GM20431 (cell line): ENCODE data around the gene SDR42E2.

Source experiments
- in situ Hi-C: fragments of 300-500 bp; cut with MseI, MboI; formaldehyde crosslinking; loops from one replicate; pipeline ENCODE4 v1.15.0; 2020; ENCODE audit warnings: low sequenced_read_pairs; ENCODE audit not compliant: unreplicated experiment

Gene SDR42E2

GRCh38 chr16:22233037-22233372 is 70.7 kb downstream of the SDR42E2 start:
- in situ Hi-C loops: no loop called here

GRCh38 chr16:22235839-22236745 is 73.8 kb downstream of the SDR42E2 start:
- in situ Hi-C loops: no loop called here

- in situ Hi-C loops: no loop called here
Observed at GRCh38 chr16:22239131-22239805, 77.0 kb downstream of the SDR42E2 start.

- in situ Hi-C loops: no loop called here
Observed at GRCh38 chr16:22240023-22240710, 77.9 kb downstream of the SDR42E2 start.
